Islet of Langerhans (tissue), 1 donor: ENCODE data around the gene CDH13.

Source experiments
- FAIRE-seq: peaks from one replicate; lab custom pipeline; 2011; peaks lifted over from hg19 to GRCh38; lab: Jason Lieb, UNC

CDH13 gene

DNA sequence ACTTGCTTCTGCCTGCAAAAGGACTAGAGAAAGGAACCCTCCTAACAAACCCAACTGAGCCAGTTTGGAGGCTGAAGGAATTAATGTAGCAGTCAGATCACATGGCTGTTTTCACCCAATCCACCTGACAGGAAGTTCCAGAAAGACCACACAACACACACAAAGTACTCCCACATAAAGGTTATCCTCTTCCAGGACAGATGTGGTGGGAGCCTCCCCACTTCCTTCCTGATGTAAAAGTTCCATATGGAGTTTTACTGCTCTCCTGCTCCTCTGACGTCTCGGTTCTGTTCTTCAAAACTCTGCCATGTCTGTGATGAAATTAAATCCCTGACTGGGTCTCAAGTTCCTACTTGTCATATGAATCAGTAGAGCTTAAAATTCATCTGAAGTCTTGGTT lies 684.0 kb downstream of the CDH13 start:
- FAIRE-seq, result no peak

GRCh38 chr16:83312015-83312717 lies 685.4 kb downstream of the CDH13 start:
- FAIRE-seq, result no peak

- FAIRE-seq, result no peak
Observed at GRCh38 chr16:83312718-83313245, 686.0 kb downstream of the CDH13 start.

DNA sequence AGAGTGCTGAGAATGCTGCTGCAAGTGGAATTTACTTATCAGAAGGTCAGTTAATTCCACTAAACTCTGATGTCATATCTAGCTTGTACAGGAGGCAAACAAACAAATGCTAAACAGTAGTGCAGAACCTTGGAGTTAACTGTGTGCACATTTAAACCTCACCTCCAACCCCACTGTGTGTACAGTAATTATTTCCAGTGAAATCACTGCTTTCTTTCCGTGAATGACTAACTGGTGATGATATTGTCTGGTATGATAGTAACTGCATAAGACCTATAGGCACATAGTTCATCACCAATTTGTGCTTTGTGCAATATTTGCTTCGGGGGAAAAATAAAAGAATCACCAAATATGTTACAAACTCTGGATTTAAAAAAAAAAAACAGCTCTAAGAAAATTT lies 688.5 kb downstream of the CDH13 start:
- no peak for FAIRE-seq

GRCh38 chr16:83316458-83316857 lies 689.7 kb downstream of the CDH13 start:
- no peak for FAIRE-seq

- FAIRE-seq, result no peak
Observed at GRCh38 chr16:83318390-83318789, 691.6 kb downstream of the CDH13 start.

DNA sequence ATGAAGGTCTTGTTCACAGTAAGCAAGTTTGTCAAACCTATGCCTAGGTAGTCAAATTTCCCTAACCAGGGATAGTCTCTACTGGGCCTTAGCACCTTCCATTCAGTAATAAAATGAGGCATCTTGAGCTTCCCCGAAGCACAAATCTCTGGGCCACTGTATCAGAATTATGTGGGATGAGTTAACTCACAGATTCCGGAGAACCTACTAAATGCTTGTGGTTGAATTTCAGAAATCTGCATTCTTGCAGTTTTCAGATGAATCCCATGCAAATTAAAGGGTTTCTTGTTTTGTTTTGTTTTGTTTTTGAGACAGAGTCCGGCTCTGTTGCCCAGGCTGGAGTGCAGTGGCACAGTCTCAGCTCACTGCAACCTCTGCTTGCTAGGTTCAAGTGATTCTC lies 702.2 kb downstream of the CDH13 start:
- no peak for FAIRE-seq

GRCh38 chr16:83329441-83329840 lies 702.7 kb downstream of the CDH13 start:
- no peak for FAIRE-seq

DNA sequence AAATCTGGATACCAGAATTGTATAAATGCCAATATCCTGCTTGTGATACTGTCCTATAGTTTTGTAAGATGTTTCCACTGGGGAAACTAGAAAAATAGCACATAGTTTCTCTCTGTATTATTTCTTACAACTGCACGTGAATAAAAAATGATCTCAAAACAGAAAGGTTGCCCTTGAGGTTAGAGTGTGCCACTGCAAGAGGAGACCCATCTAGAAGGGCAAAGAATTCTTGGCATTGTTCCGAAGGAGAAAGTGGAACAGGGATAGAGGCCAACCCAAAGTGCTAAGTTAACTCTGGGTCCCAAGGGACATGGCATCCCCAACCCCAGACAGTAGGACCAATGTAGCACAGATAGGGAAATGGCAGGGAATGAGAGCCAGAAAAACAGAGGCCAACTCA lies 703.5 kb downstream of the CDH13 start:
- FAIRE-seq, result no peak

DNA sequence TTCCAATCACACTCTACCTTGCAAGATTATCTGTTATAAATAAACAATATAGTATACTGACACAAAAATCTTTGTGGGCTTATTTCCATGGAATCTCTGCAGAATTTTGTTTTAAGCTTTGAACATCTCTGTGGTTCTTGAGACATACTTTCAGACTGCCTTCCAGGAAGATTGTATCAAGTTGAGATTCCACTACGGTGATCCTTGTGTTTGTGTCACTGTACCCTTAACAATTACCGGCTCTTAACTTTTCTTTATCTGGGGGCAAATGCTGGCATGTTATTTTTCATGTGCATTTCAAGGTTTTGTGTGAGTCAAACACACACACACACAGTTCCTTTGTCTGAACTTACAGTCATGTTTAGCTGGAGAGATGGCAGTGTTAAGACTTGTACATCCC lies 708.3 kb downstream of the CDH13 start:
- no peak for FAIRE-seq

- no peak for FAIRE-seq
Observed at GRCh38 chr16:83336603-83337002, 709.8 kb downstream of the CDH13 start.

GRCh38 chr16:83338138-83338537 lies 711.4 kb downstream of the CDH13 start:
- FAIRE-seq, result no peak

- no peak for FAIRE-seq
Observed at GRCh38 chr16:83338941-83339340, 712.2 kb downstream of the CDH13 start.

DNA sequence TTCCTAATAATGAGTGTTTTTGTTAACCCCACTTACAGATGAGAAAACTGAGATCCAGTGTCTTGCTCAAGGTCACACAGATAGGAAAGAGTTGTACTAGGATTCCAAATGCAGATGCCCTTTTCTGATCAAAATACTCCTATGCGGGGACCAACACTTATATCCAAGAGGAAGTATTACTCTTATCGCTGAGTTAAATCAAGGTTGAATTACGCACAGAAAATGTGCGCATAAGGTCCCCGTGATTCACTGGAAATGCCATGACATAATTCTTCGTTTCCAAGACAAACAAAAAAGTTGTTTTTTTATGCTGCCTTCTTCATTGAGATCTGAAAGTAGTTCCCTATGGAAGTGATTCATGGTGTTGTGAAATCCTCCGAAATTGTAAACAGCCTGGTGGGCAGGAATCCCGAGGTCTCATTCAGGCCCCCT lies 717.2 kb downstream of the CDH13 start:
- no peak for FAIRE-seq

DNA sequence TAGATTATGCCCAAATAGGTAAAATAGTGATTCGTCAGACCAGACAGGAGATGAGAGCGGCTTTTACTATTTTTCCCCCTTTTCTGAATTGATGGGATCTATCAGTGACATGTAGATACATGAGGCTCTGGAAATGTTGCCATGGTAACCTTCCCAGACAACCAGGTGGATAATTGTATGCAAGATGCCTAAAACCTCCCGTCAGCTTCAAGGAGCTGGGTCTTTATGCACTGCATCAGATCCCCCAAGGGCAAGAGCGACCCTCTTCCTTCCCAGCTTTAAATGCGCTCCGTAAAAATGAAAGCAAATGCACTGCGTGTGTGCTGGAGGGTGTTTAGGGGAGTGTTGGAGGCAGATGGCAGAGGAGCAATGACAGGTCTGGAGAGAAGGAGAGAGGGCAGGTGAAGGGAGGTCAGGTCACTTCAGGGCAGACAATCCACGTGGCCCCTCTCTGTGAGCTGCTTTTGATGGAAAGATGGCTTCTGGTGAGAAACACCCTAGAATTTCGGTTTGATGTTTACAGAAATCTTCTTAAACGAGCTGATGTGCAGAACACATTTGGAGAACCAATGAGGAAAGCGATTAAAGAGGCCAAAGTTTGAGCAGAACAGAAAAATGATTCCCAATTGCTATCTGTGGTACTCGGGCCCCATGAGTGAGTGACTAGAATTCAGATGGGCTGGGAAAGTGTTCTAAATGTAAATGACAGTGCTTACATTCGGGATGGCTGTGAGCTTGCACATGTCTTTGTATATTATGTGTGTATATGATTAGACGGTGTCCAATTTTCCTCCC lies 719.3 kb downstream of the CDH13 start:
- FAIRE-seq, result no peak

- FAIRE-seq, result no peak
Observed at GRCh38 chr16:83348991-83349390, 722.2 kb downstream of the CDH13 start.

DNA sequence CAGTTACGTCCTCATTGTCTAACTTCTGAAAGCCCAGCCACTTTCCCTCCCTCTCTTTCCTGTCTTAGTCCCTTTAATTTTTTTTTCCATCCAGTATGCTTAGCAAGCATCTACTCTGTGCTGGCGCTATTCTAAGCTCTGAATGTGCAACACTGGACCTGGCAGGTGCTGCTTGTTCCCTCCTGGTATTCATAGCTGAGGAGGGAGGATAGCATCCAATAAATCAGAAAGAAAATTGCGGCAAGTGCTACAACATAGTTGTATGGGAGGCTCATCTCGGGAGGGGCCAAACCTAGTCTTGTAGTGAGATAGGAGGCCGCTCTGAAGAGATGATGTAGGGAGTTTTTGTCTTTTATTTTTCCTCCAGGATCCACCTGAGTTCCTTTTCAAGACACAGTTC lies 723.7 kb downstream of the CDH13 start:
- no peak for FAIRE-seq

- FAIRE-seq, result no peak
Observed at GRCh38 chr16:83351846-83352245, 725.1 kb downstream of the CDH13 start.

- FAIRE-seq, result no peak
Observed at GRCh38 chr16:83353241-83353640, 726.5 kb downstream of the CDH13 start.

- no peak for FAIRE-seq
Observed at GRCh38 chr16:83354015-83354414, 727.2 kb downstream of the CDH13 start.

GRCh38 chr16:83355570-83356218 lies 728.9 kb downstream of the CDH13 start:
- FAIRE-seq, result no peak

- peak; percentile 66 for FAIRE-seq
Observed at GRCh38 chr16:83356266-83356665, 729.5 kb downstream of the CDH13 start.

- FAIRE-seq, result no peak
Observed at GRCh38 chr16:83356986-83357385, 730.2 kb downstream of the CDH13 start.
